Stimulated activated CD8-positive, alpha-beta memory T cell treated with anti-CD3 and anti-CD28 coated beads, Interleukin-12 subunit alpha, Interleukin-12 subunit beta, amount 100 ng/mL, for 24 hours (primary cell): ENCODE measurements around the gene PTPRM.

ENCODE experiments used
- DNase-seq: peaks from one replicate; pipeline ENCODE4 v3.0.0-alpha.2; 2020; ENCODE audit errors: extremely low read depth

PTPRM gene

DNA sequence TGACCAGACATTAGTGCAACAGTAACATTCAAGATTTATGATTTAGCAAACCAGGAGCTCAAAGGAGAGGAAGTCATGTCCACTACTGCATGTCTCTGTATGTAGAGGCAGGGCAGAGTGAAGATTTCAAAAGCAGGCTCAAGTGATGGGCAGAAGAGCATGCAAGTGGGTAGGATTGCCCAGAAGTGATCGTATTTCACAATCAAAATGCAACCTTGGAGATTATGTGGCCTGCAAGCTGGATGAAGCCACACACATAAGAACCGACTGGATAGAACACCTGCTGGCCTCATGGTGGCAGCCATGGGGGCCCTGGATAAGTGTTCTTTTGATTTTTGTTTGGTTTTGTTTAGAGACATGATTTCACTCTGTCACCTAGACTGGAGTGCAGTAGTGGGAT is 755.4 kb downstream of the PTPRM start:
- no peak for DNase-seq

DNA sequence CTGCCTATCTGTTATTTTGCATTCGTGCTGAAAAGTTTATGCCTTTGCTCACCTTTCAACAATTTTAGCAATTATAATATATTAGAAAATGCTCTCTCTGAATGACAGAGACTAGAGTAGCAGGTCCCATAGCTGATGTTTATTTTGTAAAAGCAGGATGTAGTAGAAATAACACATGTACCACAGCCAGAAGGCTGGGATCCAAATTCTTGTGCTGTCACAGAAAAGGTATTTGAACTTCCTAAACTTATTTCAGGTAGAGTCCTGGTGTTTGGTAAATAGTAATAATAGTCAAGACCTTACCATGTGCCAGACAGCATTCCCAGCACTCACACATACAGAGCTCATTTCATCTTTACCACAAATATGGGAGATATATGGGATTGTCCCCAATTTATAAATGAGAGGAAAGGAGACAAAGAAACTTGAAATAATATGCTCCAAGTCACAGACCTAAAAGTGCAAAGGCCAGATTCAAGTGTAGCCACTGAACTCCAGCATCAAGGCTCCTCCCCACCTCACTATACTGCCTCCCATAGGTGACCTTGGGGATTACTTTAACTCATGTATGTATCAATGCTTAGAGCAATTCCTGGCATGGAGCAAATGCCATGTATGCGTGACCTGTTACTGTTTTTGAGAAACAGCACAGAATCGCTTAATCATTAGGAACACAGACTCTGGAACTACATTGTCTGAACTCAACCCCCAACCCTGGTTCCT is 757.4 kb downstream of the PTPRM start:
- DNase-seq, result no peak

DNA sequence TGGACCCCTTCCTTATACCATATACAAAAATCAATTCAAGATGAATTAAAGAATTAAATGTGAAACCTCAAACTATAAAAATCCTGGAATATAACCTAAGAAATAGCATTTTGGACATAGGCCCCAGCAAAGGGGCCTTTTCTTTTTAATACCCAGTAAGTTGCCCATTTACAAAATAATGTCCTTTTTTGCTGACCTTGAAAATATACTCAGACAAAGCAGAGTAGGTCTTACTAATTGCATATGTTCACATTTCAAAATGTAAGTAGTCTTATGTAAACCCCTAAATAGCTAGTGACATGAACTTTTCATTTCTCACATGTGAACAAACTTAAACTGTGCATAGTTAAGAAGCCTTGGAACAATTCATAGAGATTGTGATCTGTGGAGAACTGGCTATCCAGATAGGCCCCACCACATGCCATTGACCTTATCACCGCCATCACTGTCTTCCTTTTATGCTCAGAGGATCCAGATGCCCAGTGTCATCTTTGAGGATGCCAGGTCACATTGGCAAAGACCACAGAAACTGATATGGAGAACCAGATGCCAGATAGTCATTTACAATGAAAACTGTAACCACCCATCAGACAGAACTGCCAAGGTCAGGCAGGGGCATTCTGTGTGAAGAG is 759.8 kb downstream of the PTPRM start:
- DNase-seq, result no peak

GRCh38 chr18:8328126-8328525 is 761.0 kb downstream of the PTPRM start:
- DNase-seq, result no peak

GRCh38 chr18:8329186-8329771 is 762.2 kb downstream of the PTPRM start:
- no peak for DNase-seq

DNA sequence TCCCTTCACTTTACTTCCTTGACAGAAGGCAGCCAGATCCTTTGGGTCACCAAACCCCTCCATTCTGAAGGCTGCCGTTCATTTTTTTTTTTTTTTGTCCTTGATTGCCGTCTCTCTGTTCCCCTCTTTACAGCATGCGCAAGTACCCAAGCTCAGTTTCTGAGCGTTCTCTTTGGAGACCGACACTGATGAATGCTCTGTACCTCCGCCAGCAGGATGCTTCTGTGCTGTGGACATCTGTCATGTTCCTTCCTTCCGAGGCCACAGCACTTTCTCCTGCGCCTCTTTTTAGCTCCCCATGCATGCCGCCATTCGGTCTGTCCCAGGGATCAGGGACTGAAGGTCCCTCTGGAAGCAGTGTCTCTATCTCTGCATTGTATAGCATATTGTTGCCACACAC is 763.5 kb downstream of the PTPRM start:
- DNase-seq, result no peak

- no peak for DNase-seq
Measured at GRCh38 chr18:8332286-8332685, 765.2 kb downstream of the PTPRM start.

DNA sequence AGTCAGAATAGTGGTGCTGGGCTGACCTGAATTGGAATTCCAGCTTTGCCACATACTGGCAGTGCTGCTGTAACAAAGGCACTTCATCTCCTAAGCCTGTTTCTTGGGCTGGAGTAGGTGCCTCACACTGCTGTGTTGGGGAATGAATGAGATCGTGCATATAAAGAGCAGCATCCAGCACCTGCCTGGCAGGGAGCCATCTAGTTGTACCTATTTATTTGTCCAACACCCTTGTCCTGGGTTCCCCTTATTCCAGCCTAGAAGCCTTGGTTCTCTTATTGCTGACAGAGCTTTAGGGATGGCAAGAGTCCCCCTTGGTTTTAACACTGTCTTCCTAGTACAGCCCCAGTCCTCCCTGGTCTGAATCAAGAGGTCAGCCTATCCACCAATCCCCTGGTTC is 766.8 kb downstream of the PTPRM start:
- no peak for DNase-seq

DNA sequence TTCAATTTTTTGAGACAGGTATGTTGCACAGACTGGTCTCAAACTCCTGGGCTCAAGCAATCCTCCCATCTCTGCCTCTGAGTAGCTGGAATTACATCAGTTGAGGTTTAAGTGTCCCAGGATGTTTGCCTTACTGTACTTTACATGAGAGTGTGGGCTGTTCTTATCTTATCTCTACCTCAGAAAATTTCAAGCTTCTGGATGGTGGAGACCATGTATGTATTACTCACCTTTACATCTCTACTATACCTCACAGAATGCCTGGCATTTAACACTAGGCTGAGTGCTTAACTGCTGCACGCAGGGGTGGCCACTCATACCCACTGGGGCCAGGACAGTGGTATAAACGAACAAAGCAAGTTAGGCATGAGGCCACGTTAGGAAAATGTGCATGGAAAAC is 770.1 kb downstream of the PTPRM start:
- no peak for DNase-seq

DNA sequence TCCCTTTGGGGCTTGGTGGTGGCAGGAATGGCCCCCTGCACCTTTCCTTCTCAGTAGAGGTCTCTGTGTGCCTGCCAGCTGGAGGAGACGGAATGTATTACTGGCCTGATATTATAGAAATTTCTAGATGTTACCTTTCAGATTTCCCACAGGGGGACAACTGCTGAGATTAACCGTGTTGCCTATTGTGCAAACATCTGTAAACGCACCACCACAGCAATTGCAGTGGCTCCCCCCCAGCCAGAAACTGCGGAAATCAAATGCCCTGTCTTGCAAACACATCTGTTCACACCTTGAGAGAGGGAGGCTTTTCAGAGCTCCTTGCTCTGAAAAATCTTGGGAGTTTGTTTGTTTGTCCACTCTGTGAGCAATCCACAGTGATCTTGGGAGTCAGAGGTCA is 772.1 kb downstream of the PTPRM start:
- no peak for DNase-seq

DNA sequence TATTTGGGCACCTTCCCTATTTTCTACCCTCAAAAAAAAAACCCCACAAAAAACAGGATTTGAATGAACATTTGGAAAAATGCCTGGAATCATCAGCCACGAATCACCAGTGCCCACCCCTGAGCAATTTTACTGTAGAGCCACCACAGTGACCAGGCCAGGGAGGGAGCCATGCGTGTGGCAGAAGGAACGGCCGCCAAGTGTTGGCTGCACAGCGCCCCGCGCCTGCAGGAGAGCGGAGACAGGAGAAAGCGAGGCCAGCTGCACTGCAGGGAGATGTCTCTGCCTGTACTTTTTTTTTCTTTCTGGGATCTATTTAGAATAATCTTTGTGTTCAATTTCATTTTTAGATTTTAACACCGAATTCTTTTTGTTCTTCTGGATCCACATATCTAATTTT is 772.8 kb downstream of the PTPRM start:
- DNase-seq, result no peak

GRCh38 chr18:8341481-8342230 is 774.5 kb downstream of the PTPRM start:
- no peak for DNase-seq

DNA sequence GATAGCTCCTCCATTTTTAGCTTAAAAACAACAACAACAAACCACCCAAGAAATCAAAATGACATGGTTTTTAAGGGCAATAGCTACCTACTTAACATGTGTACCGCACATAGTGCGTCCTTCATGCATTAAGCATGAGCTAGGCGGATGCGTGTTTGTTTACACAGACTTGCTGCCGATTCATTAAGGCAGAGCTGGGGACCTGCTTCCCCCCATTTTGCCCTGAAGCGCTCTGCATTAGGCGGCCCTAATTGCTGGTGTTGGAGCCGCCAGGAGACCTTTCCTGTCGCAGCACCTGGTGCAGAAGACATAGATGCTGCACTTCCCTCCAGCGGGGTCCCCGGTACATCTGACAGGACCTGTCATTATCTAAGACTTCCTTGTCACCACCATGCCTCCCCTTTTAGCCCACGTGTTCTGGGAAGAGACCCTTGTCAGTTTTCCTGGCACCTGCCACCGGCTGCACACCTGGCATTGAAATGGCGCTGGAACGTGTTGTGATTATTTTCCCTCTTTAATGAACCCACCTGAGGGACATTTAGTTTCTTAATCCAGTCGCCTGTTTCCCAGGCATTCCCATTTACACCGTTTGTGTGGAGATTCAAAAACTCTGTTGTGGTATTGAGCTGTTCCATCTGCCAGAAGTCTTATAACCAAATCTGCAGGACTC is 781.1 kb downstream of the PTPRM start:
- DNase-seq, result no peak

GRCh38 chr18:8349608-8350323 is 782.6 kb downstream of the PTPRM start:
- no peak for DNase-seq

DNA sequence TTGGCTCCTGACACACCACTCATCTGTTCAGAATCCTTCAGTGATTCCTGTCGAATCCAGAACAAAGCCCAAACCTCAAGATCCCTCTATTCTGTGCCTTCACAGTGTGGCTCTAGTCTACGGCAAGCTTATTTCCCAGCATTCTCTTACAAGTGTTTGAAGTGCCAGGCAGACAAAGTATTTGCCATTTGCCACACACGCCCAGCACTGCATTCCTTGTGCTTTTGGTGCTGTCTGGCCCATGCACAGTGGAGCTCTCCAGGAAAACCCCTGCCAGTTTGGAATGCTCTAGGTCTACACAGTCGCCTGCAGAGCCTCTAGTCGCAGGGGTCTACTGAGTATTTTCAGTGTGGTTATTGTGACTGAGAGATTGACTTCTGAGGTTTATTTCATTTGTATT is 783.5 kb downstream of the PTPRM start:
- DNase-seq, result no peak

DNA sequence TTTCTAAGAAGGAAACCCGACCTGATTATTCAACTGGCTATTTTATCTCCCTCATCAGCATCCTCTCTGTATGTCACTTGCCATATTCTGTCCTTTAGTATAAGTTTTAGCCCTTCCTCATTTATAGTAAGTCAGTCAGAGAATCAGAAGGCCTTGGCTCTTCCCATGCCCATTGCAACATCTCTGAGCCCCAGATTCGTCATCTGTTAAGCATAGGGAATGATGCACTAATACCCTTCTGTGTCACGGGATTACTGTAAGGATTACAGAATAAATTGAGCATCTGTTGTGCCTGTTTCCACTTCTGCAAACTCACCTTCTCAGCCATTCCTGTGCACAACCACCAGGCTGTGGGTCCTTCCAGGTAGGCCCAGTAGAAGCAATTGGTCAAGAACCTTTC is 784.0 kb downstream of the PTPRM start:
- DNase-seq, result no peak

GRCh38 chr18:8354304-8354703 is 787.2 kb downstream of the PTPRM start:
- DNase-seq, result no peak

GRCh38 chr18:8356001-8356400 is 788.9 kb downstream of the PTPRM start:
- no peak for DNase-seq

DNA sequence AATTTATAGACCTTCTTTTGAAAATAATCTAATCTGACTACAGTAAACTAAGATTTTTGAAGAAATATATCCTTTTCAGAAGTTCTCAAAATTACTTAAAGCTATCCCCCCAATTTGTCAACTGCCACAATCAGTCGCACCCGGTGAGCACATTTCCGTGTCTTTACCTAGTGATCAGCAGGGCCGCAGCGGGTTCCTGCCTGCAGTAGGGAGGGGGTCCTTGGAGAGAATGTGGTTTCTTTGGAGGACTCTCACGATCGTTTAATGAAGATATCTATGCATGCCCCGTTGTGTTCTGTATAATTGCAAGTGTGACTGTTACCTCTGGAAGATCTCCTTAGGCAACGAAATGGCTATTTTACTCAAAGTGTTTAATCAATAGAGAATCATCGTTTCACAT is 790.2 kb downstream of the PTPRM start:
- no peak for DNase-seq

DNA sequence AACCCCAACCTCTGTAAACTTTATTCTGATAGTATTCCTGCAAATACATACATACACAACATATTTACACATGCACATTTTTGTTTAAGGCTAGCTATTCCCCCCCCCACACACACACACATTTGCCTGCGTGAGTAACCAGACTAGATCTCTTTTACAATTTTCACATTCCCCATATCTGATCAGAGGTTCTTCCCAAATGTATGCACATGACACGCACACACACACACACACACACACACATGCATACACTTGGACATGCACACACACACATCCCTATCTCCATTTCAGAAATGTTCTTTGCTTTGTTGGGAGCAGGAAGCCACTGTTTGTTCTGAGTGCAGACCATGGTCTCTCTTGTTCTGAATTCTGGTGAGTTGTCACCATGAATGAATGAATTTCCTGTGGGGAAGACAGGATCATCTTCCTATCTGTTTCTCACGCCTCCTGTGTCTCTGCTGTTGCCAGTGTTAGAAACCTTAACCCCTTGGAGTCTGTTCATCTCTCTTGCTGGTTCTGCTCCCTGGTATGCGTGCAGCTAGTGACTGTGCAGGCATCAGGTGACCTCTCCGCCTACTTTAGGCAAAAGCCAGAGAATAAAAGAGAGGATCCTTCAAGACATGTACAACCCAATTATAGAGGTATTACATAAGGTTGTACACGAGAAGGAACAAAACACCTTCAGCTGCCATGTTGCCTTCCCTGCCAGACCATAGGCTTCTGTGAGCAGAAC is 791.1 kb downstream of the PTPRM start:
- DNase-seq, result no peak

DNA sequence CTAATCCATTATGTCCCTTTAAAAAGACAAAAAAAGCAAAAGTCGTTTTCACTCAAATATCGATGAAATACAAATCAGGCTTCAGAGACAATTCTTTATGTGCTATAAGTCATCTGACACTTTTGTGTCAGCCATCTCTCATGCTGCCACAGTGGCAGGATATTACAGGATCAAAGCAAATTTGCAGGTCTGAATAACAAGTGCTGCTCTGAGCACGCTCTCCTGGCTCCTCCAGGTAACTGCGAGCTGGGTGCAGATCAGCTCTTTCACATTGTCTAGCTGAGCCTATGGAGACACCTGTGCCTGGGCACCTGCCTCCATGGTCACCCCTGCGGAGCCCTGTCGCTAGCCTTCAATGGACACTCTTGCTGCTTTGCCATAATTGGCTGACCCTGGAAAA is 792.0 kb downstream of the PTPRM start:
- DNase-seq, result no peak
